Activated T-cell treated with anti-CD3 and anti-CD28 coated beads, Interleukin-2, amount 50 U/mL, for 72 hours (primary cell): ENCODE results near the gene LMAN1. TPM values are rescaled to one million over a fixed set of nuclear protein-coding genes. Genes with fewer than 3 reads are reported as not detected.

Experiments
- ATAC-seq, 2 donors: fragments of 150-1000 bp; cut with Tn5 transposase; replicated peaks in 1 of 2; 2 replicates each; pipeline ENCODE4 v1.10.0; 2021; ENCODE audit warnings: moderate library complexity in 2 of 2, mild to moderate bottlenecking in 1 of 2
- DNase-seq, 2 donors: peaks; one replicate each; pipeline ENCODE4 v3.0.0; 2021 to 2022; ENCODE audit warnings: mixed read lengths in 1 of 2
- H3K27ac Mint-ChIP-seq: one replicate; pipeline ENCODE4 v1.8.0; 2022; ENCODE audit warnings: mild to moderate bottlenecking, moderate library complexity, mixed read lengths
- H3K27me3 Mint-ChIP-seq: one replicate; pipeline ENCODE4 v1.8.0; 2022; ENCODE audit warnings: low read depth, mixed read lengths
- H3K36me3 Mint-ChIP-seq, 2 donors: one replicate each; pipeline ENCODE4 v1.8.0; 2022; ENCODE audit warnings: mixed read lengths in 2 of 2, mild to moderate bottlenecking in 1 of 2; ENCODE audit not compliant: insufficient read depth in 2 of 2
- H3K4me1 Mint-ChIP-seq: one replicate; pipeline ENCODE4 v1.8.0; 2022; ENCODE audit warnings: low read depth, mixed read lengths
- H3K4me3 Mint-ChIP-seq, 2 donors: one replicate each; pipeline ENCODE4 v1.8.0; 2022; ENCODE audit warnings: mild to moderate bottlenecking in 2 of 2, mixed read lengths in 2 of 2, moderate library complexity in 2 of 2
- H3K9me3 Mint-ChIP-seq, 2 donors: one replicate each; pipeline ENCODE4 v1.8.0; 2022; ENCODE audit warnings: mixed read lengths in 2 of 2
- total RNA-seq, 2 donors: library from RNA; stranded (reverse); gene quantifications; one replicate each; pipeline ENCODE4 v1.2.3, GENCODE V29; 2022

The LMAN1 gene
- total RNA-seq, 2 donors from 2014 or later = 95.7 to 144 TPM

DNA sequence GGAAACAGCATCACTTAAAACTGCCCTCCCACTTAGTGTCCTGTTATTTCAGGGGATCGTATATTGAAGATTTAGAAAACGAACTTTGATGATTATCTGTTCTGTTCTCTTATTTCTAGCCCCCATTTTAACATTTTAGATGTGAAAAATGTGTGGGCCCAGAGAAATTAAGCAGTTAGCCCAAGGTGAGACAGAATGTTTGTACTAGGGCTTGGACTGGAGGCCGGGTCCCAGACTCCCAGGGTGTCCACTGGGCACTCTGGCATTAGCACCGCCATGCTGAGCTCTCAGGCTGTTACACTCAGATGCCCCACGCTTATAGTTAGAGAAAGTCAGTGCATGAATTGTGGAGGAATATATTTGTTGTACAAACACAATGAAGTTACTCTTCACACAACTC lies 80.3 kb downstream of the LMAN1 start:
- DNase-seq (no peak), ATAC-seq (peak in 1 of 2 donors; percentile 9)
- H3K9me3 Mint-ChIP-seq = no peaks in the 10 kb centered on the region
- H3K36me3 Mint-ChIP-seq = no peaks in the 10 kb centered on the region
- no peak overlapping the region for H3K4me3 Mint-ChIP-seq
- H3K27ac Mint-ChIP-seq = no peak overlapping the region
- peaks cover 85% of the 10 kb centered on the region for H3K27me3 Mint-ChIP-seq
- H3K4me1 Mint-ChIP-seq = peaks cover 10% of the 10 kb centered on the region

Other genes starting within 250 kb of the LMAN1 start
- 100 to 1,000 TPM; 160 to 194 TPM for gene SEC11C, start 219.4 kb downstream of the LMAN1 start, total RNA-seq
- not detected for gene GRP, start 139.1 kb downstream of the LMAN1 start, total RNA-seq
- not detected for gene RAX, start 85.8 kb downstream of the LMAN1 start, total RNA-seq
- not detected for gene CPLX4, start 40.6 kb downstream of the LMAN1 start, total RNA-seq